Measurements from ENCODE around the gene GEMIN7. TPM values are rescaled to one million over a fixed set of nuclear protein-coding genes. Genes with fewer than 3 reads are reported as not detected.

GEMIN7 gene
- total RNA-seq, 4 donors from 2014 or later: 10.6 to 22.7 (median 19.1) TPM

DNA sequence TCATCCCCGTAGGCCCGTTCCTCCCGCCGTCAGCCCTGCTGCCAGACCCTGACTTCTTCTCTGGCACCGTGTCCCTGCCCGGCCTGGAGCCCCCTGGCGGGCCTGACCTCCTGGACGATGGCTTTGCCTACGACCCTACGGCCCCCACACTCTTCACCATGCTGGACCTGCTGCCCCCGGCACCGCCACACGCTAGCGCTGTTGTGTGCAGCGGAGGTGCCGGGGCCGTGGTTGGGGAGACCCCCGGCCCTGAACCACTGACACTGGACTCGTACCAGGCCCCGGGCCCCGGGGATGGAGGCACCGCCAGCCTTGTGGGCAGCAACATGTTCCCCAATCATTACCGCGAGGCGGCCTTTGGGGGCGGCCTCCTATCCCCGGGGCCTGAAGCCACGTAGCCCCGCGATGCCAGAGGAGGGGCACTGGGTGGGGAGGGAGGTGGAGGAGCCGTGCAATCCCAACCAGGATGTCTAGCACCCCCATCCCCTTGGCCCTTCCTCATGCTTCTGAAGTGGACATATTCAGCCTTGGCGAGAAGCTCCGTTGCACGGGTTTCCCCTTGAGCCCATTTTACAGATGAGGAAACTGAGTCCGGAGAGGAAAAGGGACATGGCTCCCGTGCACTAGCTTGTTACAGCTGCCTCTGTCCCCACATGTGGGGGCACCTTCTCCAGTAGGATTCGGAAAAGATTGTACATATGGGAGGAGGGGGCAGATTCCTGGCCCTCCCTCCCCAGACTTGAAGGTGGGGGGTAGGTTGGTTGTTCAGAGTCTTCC lies 41.5 kb upstream of the GEMIN7 start:
- DNase-seq: no peak
- no peaks in the 10 kb centered on the region for H3K9me3 ChIP-seq
- H3K4me1 ChIP-seq: peaks cover 12 to 26% of the 10 kb centered on the region in 2 donors
- no peak overlapping the region for H3K4me3 ChIP-seq (replicated peaks in 1 of 3)
- no peak overlapping the region for H3K27ac ChIP-seq
- 91 to 94% methylated on average over 28 of the region's 37 CpGs for WGBS, 2 donors
- no peaks in the 10 kb centered on the region for H3K27me3 ChIP-seq
- intact Hi-C loops (cut with DNase I): no loop called here
- H3K36me3 ChIP-seq: peaks cover 25 to 32% of the 10 kb centered on the region in 2 donors
- no peak for TF ChIP-seq POLR2A (IDR thresholded peaks at IDR 0.05)
- no peak for TF ChIP-seq CTCF (IDR thresholded peaks at IDR 0.05)

DNA sequence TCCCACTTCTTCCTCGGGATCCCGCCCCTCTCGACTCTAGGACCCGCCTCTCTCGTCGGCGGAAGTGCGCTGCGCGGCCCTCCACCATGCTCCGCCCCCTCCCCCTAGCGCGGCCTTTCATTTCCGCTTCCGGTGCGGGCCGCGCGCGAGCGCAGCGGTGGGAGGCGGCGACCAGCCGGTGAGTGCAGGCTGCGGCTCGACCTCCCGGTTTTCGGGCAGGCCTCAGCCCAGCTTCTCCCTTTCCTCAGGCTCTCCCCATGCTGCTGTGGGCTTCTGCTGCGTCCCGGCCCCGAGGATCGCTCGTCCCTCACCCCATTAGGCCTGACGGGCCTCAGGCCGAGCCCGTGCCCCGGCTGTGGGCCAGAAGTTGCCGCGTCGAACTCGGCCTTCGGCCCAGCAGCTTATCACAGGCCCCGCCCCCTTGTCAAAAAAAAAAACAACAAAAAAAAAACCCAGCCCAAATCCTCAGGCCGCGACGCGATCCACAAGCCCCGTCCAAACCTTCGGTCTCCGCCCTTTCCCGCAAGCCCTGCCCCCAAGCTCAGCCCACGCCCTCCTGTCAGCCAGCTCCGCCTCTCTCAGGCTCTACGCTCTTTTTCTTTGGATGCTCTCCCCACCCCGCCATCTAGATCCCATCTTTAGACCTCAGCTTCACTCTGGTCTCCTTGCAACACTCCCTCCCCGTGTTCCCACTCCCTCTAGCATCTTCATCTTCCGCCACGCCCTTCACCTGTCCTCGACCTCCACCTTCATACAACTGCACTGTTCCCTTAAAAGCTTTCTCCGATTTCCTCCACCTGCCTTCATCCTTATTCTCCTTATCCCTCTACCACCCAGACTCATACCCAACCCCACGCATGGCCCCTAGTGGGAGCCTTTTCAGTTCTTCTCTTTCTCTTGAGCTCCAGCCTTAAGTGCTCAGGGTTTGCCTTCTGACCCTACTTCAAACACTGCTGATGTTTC lies 39.8 kb upstream of the GEMIN7 start, which contains the start of gene CLASRP:
Gene CLASRP (plus strand): TSS at position 115 of the 963 bp plus-strand sequence. CDS start 1,168 bp downstream, outside the sequence.
- TF ChIP-seq CTCF (IDR thresholded peaks at IDR 0.05) (no peak), POLR2A (IDR thresholded peaks at IDR 0.05) (peak; percentile 82 to 88)
- Histone ChIP-seq H3K4me1 (peaks cover 12 to 26% of the 10 kb centered on the region in 2 donors), H3K9me3 (no peaks in the 10 kb centered on the region), H3K27ac (peak within 1 kb of the TSS; percentile 53 to 88 (median 71)), H3K27me3 (no peaks in the 10 kb centered on the region), H3K36me3 (peaks cover 32 to 34% of the 10 kb centered on the region in 2 donors), H3K4me3 (replicated peaks in 1 of 3) (peak within 1 kb of the TSS; percentile 34 to 75 (median 57))
- WGBS, 2 donors: 3% methylated on average over 47 to 58 of the region's 62 CpGs
- DNase-seq: peak; percentile 89 to 90
- intact Hi-C loops (cut with DNase I): no loop called here

DNA sequence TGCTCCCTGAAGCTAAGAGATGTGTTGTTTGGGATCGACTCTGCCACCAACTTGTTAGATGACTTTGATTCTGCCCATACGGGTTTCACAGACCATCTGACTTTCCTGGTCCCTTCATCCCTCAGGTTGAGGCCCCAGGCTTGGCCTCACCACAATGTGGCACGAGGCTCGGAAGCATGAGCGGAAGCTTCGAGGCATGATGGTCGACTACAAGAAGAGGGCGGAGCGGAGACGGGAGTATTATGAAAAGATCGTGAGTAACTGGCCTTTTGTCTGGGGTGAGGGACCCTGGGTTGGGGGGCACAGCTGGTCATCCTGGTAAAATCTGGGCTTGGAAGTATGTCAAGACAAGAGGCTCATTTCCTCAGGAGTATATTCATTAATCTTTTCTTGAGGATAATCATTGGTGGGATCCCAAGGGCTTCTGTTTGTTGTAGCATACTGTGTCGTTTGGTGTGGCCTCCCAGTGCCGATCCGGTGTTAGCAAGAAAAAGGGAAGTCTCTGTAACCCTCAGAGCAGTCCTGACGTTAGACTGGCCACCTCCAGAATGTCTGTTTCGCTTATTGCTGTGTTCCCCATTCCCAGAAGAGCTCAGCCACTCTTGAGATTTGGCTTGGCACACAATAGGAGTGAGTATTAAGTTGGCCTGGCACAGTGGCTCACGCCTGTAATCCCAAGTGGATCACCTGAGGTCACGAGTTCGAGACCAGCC lies 38.8 kb upstream of the GEMIN7 start:
- 78 to 84% methylated on average over 19 of the region's 19 CpGs for WGBS, 2 donors
- DNase-seq: no peak
- H3K36me3 ChIP-seq: peaks cover 35 to 40% of the 10 kb centered on the region in 2 donors
- H3K4me3 ChIP-seq (replicated peaks in 1 of 3): peak overlapping the region in 2 of 3 donors; percentile 57 to 75
- intact Hi-C loops (cut with DNase I): no loop called here
- H3K27me3 ChIP-seq: no peaks in the 10 kb centered on the region
- H3K27ac ChIP-seq: no peak overlapping the region
- H3K4me1 ChIP-seq: peaks cover 12 to 26% of the 10 kb centered on the region in 2 donors
- TF ChIP-seq CTCF (IDR thresholded peaks at IDR 0.05) (no peak), POLR2A (IDR thresholded peaks at IDR 0.05) (no peak)
- no peaks in the 10 kb centered on the region for H3K9me3 ChIP-seq

- Histone ChIP-seq H3K9me3 (no peaks in the 10 kb centered on the region), H3K27ac (no peak overlapping the region), H3K36me3 (peaks cover 38 to 48% of the 10 kb centered on the region in 2 donors), H3K4me1 (peaks cover 12 to 26% of the 10 kb centered on the region in 2 donors), H3K4me3 (replicated peaks in 1 of 3) (no peak overlapping the region), H3K27me3 (no peaks in the 10 kb centered on the region)
- no peak for TF ChIP-seq POLR2A (IDR thresholded peaks at IDR 0.05)
- TF ChIP-seq CTCF (IDR thresholded peaks at IDR 0.05): no peak
- intact Hi-C loops (cut with DNase I): no loop called here
- no peak for DNase-seq
- 90 to 91% methylated on average over 6 of the region's 6 CpGs for WGBS, 2 donors
These were observed 37.9 kb upstream of the GEMIN7 start for GRCh38 chr19:45041125-45041524.
